ENCODE measurements around the gene LRRTM4. TPM values are rescaled to one million over a fixed set of nuclear protein-coding genes. Genes with fewer than 3 reads are reported as not detected.
"Not testable (repeated sequence)": the region's sequence is repeated elsewhere in the genome, so short reads cannot be mapped to it uniquely, and the experiment has no call there.

LRRTM4 gene
- total RNA-seq, 1 donor from 2014 or later = not detected

- DNase-seq (ENCODE audit: low read depth) = no peak
Measured at GRCh38 chr2:76895469-76895868, 626.7 kb downstream of the LRRTM4 start.

DNA sequence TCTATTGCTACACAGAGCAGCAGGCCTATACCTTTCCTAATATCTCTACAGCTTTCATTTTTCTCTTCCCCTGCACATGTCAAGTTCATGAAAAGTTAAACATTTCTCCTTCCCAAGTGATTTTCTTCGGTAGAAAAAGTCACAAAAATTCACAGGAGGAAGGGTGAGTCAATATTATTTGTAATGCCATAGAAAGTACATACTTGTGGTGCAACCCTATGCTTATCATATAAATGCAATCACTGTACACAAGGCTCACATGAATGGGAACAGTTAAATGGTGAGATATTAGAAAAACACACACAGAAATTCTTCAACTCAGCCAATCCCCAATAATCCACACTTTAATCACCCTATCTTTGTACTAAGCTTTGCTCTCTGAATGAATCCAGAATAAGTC, 651.6 kb downstream of the LRRTM4 start:
- no peak for DNase-seq (ENCODE audit: low read depth)

DNA sequence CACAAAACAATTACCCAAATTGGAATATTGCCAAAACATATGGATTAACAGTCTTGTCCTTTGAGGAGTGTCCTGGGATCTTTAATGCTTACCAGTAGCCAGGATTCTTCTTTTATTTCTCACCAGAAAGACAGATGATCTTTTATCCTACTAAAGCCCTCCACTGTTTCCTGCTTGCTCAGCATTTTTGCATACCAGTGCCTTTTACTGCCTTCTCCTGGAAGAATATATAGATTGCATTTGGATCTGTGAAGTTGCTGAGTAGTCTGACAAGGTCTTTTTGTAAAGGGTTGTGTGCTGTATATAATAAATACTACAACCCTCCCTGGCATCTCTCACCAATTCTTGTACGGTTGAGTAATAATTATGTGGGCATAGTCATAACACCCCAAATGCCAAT, 652.2 kb downstream of the LRRTM4 start:
- no peak for DNase-seq (ENCODE audit: low read depth)

DNA sequence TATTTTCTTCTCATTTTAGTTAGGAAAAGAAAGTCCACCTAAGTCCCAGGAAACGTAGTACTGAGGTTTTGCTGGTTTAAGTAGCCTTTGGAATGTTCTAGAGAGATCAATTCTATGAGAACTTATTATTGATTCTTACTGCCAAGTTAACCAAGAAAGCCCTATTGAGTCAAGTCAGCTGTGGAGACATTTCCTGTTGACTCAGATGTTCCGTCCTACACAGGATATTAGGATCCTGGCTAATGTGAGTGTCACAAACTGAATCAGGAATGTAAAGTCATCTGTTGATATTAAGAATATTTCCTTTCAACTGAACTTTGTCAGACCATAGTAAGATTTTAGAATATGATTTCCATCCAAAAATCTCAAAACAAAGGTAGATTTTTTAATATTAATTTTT, 654.3 kb downstream of the LRRTM4 start:
- DNase-seq (ENCODE audit: low read depth) = no peak

- DNase-seq (ENCODE audit: low read depth) = no peak
Measured at GRCh38 chr2:76866464-76866863, 655.7 kb downstream of the LRRTM4 start.

- no peak for DNase-seq (ENCODE audit: low read depth)
Measured at GRCh38 chr2:76862901-76863300, 659.3 kb downstream of the LRRTM4 start.

- no peak for DNase-seq (ENCODE audit: low read depth)
Measured at GRCh38 chr2:76861708-76862107, 660.5 kb downstream of the LRRTM4 start.

GRCh38 chr2:76851000-76851399, 671.2 kb downstream of the LRRTM4 start:
- DNase-seq (ENCODE audit: low read depth) = no peak

- DNase-seq (ENCODE audit: low read depth) = no peak
Measured at GRCh38 chr2:76849086-76849485, 673.1 kb downstream of the LRRTM4 start.

- no peak for DNase-seq (ENCODE audit: low read depth)
Measured at GRCh38 chr2:76839826-76840225, 682.4 kb downstream of the LRRTM4 start.

DNA sequence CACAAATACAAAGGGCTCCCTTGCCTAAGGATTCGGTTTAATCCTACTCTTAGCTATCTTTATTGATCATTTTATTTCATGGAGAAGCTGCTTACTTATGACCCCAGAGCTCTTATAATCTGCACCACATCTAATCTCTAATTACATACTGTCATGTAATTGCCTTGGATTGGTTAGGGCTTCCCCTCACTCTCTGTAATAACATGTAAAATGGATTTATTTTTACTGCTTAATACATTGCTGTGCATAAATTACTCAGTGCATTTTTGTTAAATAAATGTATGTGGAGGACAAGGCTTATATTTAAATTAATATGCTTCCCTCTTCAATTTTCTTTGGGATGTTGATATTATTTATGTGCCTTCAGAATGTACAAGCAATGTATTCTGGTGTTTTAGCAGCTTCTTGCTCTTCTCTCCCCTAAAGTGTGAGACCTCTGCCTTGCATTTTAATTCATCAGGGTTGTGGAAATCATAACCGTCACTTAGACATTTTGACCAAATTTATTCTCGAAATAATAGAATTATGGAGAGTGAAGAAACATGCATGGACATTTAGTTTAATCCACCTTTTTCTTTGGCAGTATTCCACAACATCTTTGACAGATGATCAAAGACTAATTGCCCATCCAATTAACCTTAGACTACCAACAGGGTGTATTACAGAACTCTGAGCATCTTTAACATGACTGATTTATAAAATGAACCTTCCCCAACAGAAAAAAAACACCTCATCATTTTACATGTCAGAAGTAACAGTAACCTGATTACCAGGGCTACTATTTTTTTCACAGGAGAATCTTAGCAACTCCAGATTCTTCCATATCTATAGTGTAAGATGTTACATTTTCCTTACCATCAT, 692.6 kb downstream of the LRRTM4 start:
- DNase-seq (ENCODE audit: low read depth) = no peak

DNA sequence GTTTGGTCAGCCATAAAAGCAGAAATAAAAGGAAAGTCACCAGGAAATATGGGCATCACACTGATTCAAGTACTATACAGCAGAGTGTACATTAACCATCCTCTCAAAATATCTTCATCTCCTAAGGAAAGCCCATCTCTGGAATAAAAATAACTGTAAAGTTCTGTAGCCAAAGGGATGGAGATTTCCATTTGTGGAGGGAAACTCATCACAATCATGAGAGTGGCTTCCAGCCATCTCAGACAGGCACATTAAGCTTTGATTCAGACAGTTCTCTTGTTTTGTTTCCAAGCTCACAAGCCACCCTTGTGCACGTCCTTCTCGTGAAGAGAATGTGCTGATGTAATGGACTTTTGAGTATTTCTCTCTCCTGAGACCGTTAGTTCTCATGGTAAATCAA, 695.5 kb downstream of the LRRTM4 start:
- no peak for DNase-seq (ENCODE audit: low read depth)

DNA sequence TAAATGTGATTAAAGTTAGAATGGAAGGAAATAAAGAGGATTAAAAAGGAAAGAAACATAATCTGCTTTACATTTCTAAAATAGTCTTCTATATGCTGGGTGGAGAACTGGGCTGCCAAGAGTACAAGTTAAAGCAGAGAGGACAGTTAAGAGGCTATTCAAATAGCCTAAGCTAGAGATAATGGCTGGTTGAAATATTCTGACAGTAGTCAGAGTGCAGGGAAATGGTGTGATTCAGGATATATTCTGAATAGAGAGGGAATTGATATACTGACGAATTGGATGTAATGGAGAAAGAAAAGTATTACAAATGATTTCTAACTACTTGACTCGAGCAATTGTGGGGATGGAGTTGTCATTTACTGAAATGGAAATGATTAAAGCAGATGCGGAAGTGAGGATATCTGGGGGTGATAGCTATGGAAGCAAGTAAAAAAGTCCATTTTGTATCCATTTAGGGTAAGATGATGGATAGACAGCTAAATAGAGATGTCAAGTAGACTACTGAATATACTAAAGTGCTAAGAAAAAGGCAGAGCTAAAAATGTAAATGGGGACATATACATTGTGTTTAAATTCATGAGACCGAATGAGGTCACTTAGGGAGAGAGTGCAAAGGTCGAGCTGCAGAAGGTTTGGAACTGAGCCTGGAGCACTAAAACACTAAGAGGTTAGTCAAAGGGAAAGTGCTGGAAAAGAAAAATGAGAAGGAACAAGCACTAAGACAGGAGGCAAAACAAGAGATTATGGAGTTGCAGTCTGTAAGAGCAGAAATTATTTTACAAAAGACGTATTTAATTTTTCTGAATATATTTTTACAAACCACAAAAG, 696.8 kb downstream of the LRRTM4 start:
- no peak for DNase-seq (ENCODE audit: low read depth)

GRCh38 chr2:76821731-76822130, 700.4 kb downstream of the LRRTM4 start:
- no peak for DNase-seq (ENCODE audit: low read depth)

DNA sequence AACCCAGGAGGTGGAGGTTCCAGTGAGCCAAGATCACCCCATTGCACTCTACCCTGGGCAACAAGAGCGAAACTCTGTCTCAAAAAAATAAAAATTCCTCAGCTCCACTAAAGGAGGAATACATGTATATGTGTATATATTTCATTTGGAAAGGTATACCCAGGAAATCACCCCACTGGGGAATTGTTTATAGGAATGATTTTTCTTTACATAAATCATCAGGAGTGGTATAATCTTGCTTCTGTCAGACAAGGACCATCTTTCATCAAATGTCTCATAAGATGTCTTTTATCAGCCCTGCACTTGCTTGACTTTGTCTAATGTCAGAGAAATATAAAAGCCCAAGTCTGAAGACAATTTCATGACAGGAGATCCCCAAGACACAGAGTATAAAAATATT, 709.1 kb downstream of the LRRTM4 start:
- no peak for DNase-seq (ENCODE audit: low read depth)

DNA sequence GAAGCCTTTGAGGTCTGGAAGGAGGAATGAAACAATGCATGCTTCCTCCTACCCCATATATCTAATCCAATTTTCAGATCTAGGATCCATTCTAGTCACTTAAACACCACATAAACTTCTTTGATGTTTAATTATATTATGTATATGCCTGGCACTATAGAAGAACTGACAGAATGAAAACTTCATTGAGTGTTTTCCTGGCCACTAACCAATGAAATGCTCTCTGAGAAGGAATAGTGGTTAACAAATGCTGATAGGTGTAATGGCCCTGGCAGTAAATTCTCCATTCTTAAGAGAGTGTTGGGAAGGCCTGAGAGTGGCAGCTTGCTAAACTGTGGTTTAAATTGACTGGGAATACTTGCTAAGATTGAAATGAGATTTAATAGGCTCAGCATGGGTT, 710.0 kb downstream of the LRRTM4 start:
- DNase-seq (ENCODE audit: low read depth) = no peak

DNA sequence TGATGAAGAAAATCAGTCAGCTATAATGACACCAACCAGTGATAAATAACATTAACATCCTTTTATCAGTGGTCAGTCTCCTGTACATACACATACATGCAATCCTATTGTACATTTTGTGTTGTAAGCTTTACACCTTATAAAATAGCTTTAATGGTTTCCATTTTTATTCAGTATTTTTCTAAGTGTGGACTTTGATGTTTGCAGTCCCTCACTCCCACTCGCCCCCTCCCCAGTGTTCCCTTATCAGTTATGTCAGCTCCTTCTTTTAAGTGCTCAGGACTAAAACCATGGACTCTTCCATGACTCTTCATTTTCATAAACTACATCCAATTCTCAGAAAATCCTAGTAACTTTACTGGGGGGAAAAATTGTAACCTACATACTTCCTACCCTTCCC, 713.0 kb downstream of the LRRTM4 start:
- no peak for DNase-seq (ENCODE audit: low read depth)

DNA sequence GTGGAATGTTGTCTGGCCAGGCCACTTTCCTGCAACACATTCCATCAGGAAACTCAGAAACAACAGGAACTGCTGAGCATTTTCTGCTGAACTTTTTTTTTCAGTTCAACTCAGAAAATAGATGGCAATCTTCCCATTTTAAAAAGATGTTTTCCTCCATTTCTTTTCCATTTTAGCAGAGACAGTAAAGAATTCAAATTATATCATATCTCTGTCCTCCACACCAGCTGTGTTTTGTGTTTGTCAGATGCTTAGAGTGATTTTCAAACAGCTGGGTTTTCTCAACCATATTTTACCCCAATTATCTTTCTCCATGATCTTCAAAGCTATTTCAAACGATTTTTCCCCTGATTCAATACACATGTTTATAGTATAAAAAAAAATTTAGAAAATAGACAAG, 713.4 kb downstream of the LRRTM4 start:
- no peak for DNase-seq (ENCODE audit: low read depth)

- no peak for DNase-seq (ENCODE audit: low read depth)
Measured at GRCh38 chr2:76793647-76794334, 728.4 kb downstream of the LRRTM4 start.

- not testable (repeated sequence) for DNase-seq (ENCODE audit: low read depth)
Measured at GRCh38 chr2:76781313-76781712, 740.9 kb downstream of the LRRTM4 start.

GRCh38 chr2:76763276-76763675, 758.9 kb downstream of the LRRTM4 start:
- DNase-seq (ENCODE audit: low read depth) = no peak

DNA sequence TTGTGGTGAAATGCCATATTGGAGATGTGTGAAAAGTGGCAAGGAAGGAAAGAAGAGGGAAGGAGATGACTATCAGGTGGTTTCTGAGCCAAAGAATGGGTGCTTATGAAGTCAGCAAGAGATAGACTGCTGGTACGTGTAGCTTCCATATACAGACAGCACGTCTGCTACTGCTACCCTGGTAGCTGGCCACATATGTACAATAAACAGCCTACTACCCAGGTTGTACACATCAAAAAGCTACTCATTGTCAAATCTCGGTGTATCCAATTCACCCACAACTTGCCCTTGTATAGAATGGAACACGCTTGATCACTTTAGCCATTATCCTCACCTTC, 761.8 kb downstream of the LRRTM4 start:
- DNase-seq (ENCODE audit: low read depth) = no peak
